K562 (cell line): ENCODE results near the gene TRUB1. TPM values are rescaled to one million over a fixed set of nuclear protein-coding genes. Genes with fewer than 3 reads are reported as not detected.

Source experiments
- ATAC-seq: fragments of 200-7000 bp; cut with Tn5 transposase; 3 replicates; pipeline ENCODE4 v1.9.1; 2020; ENCODE audit warnings: moderate library complexity
- BruUV-seq: library from RNA; stranded (reverse); fragments of 400-500 nt; replicated peaks from 2 replicates; lab custom pipeline; 2021; lab: Mats Ljungman, UMichigan
- CTCF ChIA-PET: fragments of 300-600 bp; formaldehyde crosslinking; extraction: SDS; loops from one replicate; lab custom pipeline; 2021; ENCODE audit warnings: low intra/inter-chr PET ratio; lab: Yijun Ruan, JAX
- POLR2A ChIA-PET: fragments of 300-600, 350-650 bp; sonication (Branson Sonifier 250); formaldehyde crosslinking; extraction: SDS; loops from one replicate; lab custom pipeline; 2021; ENCODE audit warnings: antibody characterized with exemption, inconsistent platforms; lab: Yijun Ruan, JAX
- DNase-seq, 4 experiments: peaks; one replicate each; pipeline versions ENCODE4 v3.0.0 to v3.0.0-alpha.2; 2011 to 2018; ENCODE audit warnings: low spot score in 3 of 4, mixed read lengths in 3 of 4; ENCODE audit errors: extremely low read depth in 1 of 4
- FAIRE-seq: peaks from 2 replicates; lab custom pipeline; 2011; peaks lifted over from hg19 to GRCh38; lab: Jason Lieb, UNC
- H2AFZ ChIP-seq: 2 replicates; pipeline ENCODE4 v1.6.0; 2011; ENCODE audit warnings: low read depth, low read length, control low read depth, inconsistent platforms
- H3K27ac ChIP-seq: fragments of 200-600 bp; 3 replicates; pipeline ENCODE4 v1.8.0; 2011; ENCODE audit warnings: low read depth, mild to moderate bottlenecking, control low read depth, inconsistent platforms, low read length, moderate library complexity, mixed read lengths; ENCODE audit errors: extremely low read depth
- H3K27me3 ChIP-seq, 2 experiments: fragments of 300-600 bp in 1 of 2; 2 replicates in 1 of 2; 3 replicates in 1 of 2; pipeline versions ENCODE4 v1.6.0 to v1.8.0; 2011; ENCODE audit warnings: inconsistent platforms in 2 of 2, low read length in 2 of 2, mild to moderate bottlenecking in 1 of 2, mixed read lengths in 1 of 2, moderate library complexity in 1 of 2; ENCODE audit not compliant: control insufficient read depth in 2 of 2, insufficient read depth in 2 of 2
- H3K36me3 ChIP-seq: fragments of 300-600 bp; 3 replicates; pipeline ENCODE4 v1.8.0; 2011; ENCODE audit warnings: mild to moderate bottlenecking, low read length, inconsistent platforms; ENCODE audit not compliant: control insufficient read depth, insufficient read depth
- H3K4me1 ChIP-seq, 2 experiments: fragments of 200-600 bp in 1 of 2; replicated peaks in 1 of 2; 2 replicates in 1 of 2; 3 replicates in 1 of 2; pipeline versions ENCODE4 v1.5.1 to v1.8.0; 2011; ENCODE audit warnings: inconsistent platforms in 2 of 2, low read length in 2 of 2, mild to moderate bottlenecking in 1 of 2, mixed read lengths in 1 of 2, moderate library complexity in 1 of 2; ENCODE audit not compliant: control insufficient read depth in 2 of 2, insufficient read depth in 2 of 2
- H3K4me2 ChIP-seq: 2 replicates; pipeline ENCODE4 v1.6.1; 2011; ENCODE audit warnings: low read length, control low read depth, inconsistent platforms, mixed read lengths; ENCODE audit not compliant: insufficient read depth
- H3K4me3 ChIP-seq: fragments of 200-600 bp; sonication (generic), shearing (Covaris generic); 2 replicates; pipeline ENCODE4 v1.5.1; 2016; ENCODE audit warnings: control low read depth, inconsistent platforms
- H3K79me2 ChIP-seq: fragments of 200-600 bp; 3 replicates; pipeline ENCODE4 v1.8.0; 2011; ENCODE audit warnings: low read length, inconsistent platforms; ENCODE audit not compliant: control insufficient read depth, insufficient read depth
- H3K9ac ChIP-seq, 2 experiments: 2 replicates each; pipeline versions ENCODE4 v1.6.0 to v1.6.1; 2011; ENCODE audit warnings: low read depth in 2 of 2, low read length in 2 of 2, control low read depth in 1 of 2, inconsistent platforms in 1 of 2, mild to moderate bottlenecking in 1 of 2, mixed read lengths in 1 of 2; ENCODE audit not compliant: insufficient read depth in 1 of 2
- H3K9me1 ChIP-seq: one replicate; pipeline ENCODE4 v1.6.0; 2011; ENCODE audit warnings: inconsistent platforms, mild to moderate bottlenecking, low read length, moderate library complexity; ENCODE audit not compliant: control insufficient read depth, insufficient read depth
- H3K9me3 ChIP-seq: replicated peaks from 2 replicates; pipeline ENCODE4 v1.5.1; 2011; ENCODE audit warnings: low read depth, low read length, inconsistent platforms; ENCODE audit not compliant: control insufficient read depth, insufficient read depth
- H4K20me1 ChIP-seq: replicated peaks from 2 replicates; pipeline ENCODE4 v1.6.1; 2011; ENCODE audit warnings: low read length, inconsistent platforms, mixed read lengths; ENCODE audit not compliant: control insufficient read depth, insufficient read depth
- NFATC3 ChIP-seq: fragments of 450-650 bp; IDR thresholded peaks from 2 replicates; pipeline ENCODE4 v1.6.1; 2017; ENCODE audit warnings: mild to moderate bottlenecking
- PPARD ChIP-seq: fragments of 250-450 bp; sonication (Bioruptor Pico); IDR thresholded peaks from 2 replicates; pipeline ENCODE4 v1.8.0; 2022; ENCODE audit warnings: inconsistent platforms, mild to moderate bottlenecking, moderate library complexity
- TAF7 ChIP-seq: fragments of 450-650 bp; IDR thresholded peaks from 2 replicates; pipeline ENCODE4 v1.6.1; 2016; ENCODE audit warnings: missing genetic modification characterization, missing compliant biosample characterization
- TEAD1 ChIP-seq, 2 experiments: fragments of 450-650 bp in 1 of 2; sonication (generic) in 1 of 2; formaldehyde crosslinking; IDR thresholded peaks; 2 replicates each; pipeline versions ENCODE4 v1.4.0 to v1.8.0; 2020 to 2022; ENCODE audit warnings: mild to moderate bottlenecking in 2 of 2, missing genetic modification reagents in 1 of 2
- ZNF408 ChIP-seq: fragments of 250-450 bp; sonication (Bioruptor Pico); IDR thresholded peaks from 2 replicates; pipeline ENCODE4 v1.4.0; 2020; ENCODE audit warnings: low read depth, mild to moderate bottlenecking, moderate library complexity
- WGBS: fragments of 100-300 bp; shearing (Covaris generic); methylation state at CpG from one replicate; pipeline ENCODE4 v1.1.6; 2016; ENCODE audit warnings: low coverage, mixed read lengths; ENCODE audit not compliant: insufficient coverage; ENCODE audit errors: missing lambda C conversion rate; 5-methylcytosine and 5-hydroxymethylcytosine counted together
- in situ Hi-C: fragments of 300-500 bp; cut with MboI; formaldehyde crosslinking; loops from 4 replicates; pipeline ENCODE4 v1.15.0; 2018; ENCODE audit warnings: inconsistent platforms, mixed read lengths
- intact Hi-C: fragments of 100-400 bp; cut with micrococcal nuclease; formaldehyde crosslinking; loops from 2 replicates; pipeline ENCODE4 v1.14.2; 2022
- polyA plus RNA-seq, 8 experiments: library from polyadenylated mRNA; depleted of rRNA in 4 of 8; stranded (reverse) in 5 of 8; unstranded in 3 of 8; fragments of >200 nt; fragmentation: Nextera tagmentation in 2 of 8; fragmentation: Illumina TruSeq in 1 of 8; extraction: Ambion mirVana in 2 of 8; extraction: Trizol in 1 of 8; gene quantifications; 2 replicates each; pipeline versions ENCODE4 v1.2.1 to v1.2.3, GENCODE V29; 2011 to 2014; ENCODE audit warnings: inconsistent platforms in 1 of 8, missing spikeins in 1 of 8
- total RNA-seq, 7 experiments: library from RNA; depleted of rRNA in 6 of 7; stranded (reverse); fragments of >200 nt in 6 of 7; fragmentation: Illumina TruSeq in 2 of 7; extraction: Trizol in 2 of 7; gene quantifications; 2 replicates each; pipeline versions ENCODE4 v1.2.1 to v1.2.3, GENCODE V29; 2011 to 2021; ENCODE audit warnings: low replicate concordance in 1 of 7
- TF ChIP-seq, protein P1 (sequence below): fragments of 250-450 bp; sonication (Bioruptor Pico); IDR thresholded peaks from 2 replicates; pipeline ENCODE4 v1.4.0; 2020; ENCODE audit warnings: mild to moderate bottlenecking, moderate library complexity
- TF ChIP-seq, protein P2 (sequence below): fragments of 450-650 bp; formaldehyde crosslinking; IDR thresholded peaks from 2 replicates; pipeline ENCODE4 v1.4.0; 2020; ENCODE audit warnings: mild to moderate bottlenecking

TRUB1 gene
- total and polyA plus RNA-seq, 9 of the 15 experiments (the other 6 are each of a cell fraction or from before 2014, with no cell fraction given): 4.6 to 16.5 (median 11.5) TPM

DNA sequence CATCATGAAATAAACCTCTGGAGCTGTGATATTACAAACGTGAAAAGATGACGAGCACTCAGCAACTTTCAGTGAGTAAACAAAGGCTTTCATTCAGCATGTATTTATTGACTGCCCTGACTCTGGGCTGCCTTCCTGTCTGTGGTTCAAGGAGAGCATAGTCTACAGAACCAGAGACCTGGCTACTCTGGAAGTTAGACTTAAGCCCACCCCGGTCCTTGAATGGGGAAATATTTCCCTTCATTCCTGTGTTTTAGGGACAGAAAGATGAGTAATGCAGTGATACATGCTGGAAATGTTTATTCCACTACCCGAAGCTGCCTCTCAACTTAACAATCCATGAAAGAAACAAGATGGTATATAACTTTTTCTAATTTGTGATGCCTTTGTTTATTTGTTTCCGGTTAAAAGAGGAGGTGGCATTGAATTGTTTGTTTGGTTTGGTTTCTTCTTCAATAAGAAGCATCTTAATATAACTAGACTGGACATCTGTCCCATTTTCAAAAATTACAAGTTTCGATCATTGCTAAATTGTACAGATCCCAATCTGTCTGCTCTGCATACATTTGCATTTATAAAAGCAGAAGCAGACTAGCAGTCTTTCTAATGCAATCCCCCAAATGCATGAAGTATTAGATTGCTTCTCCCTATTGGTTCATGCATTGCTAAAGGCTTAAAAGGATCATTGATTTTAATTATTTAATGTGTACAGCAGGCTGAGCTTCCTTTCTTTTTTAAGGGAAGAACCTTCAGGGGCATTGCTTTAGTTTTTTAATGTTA is 57.7 kb downstream of the TRUB1 start:
- no peak overlapping the region for H3K27ac ChIP-seq
- intact Hi-C loops: no loop called here
- in situ Hi-C loops: no loop called here
- H3K9me3 ChIP-seq: no peaks in the 10 kb centered on the region
- no peaks in the 10 kb centered on the region; a peak in 1 of 5 replicates for H3K4me1 ChIP-seq
- H3K36me3 ChIP-seq: no peaks in the 10 kb centered on the region
- ChIA-PET POLR2A (no interaction called here), CTCF (no interaction called here)
- no peak for ATAC-seq
- TF ChIP-seq, protein P1, sequence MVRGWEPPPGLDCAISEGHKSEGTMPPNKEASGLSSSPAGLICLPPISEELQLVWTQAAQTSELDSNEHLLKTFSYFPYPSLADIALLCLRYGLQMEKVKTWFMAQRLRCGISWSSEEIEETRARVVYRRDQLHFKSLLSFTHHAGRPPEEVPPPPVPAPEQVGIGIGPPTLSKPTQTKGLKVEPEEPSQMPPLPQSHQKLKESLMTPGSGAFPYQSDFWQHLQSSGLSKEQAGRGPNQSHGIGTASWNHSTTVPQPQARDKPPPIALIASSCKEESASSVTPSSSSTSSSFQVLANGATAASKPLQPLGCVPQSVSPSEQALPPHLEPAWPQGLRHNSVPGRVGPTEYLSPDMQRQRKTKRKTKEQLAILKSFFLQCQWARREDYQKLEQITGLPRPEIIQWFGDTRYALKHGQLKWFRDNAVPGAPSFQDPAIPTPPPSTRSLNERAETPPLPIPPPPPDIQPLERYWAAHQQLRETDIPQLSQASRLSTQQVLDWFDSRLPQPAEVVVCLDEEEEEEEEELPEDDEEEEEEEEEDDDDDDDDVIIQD: no peak
- TF ChIP-seq TEAD1 (CRISPR knock-in tag; IDR thresholded peaks at IDR 0.05) (no peak), PPARD (CRISPR knock-in tag) (no peak), ZNF408 (no peak), TAF7 (tag) (no peak), NFATC3 (no peak)
- TF ChIP-seq, protein P2, sequence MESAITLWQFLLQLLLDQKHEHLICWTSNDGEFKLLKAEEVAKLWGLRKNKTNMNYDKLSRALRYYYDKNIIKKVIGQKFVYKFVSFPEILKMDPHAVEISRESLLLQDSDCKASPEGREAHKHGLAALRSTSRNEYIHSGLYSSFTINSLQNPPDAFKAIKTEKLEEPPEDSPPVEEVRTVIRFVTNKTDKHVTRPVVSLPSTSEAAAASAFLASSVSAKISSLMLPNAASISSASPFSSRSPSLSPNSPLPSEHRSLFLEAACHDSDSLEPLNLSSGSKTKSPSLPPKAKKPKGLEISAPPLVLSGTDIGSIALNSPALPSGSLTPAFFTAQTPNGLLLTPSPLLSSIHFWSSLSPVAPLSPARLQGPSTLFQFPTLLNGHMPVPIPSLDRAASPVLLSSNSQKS: no peak
- no peaks in the 10 kb centered on the region for H3K27me3 ChIP-seq
- 44% methylated on average over 6 of the region's 6 CpGs for WGBS
- no peak overlapping the region for H3K4me2 ChIP-seq
- no peak for DNase-seq
- BruUV-seq: no TSS peak
- no peak overlapping the region for H3K4me3 ChIP-seq
- no peaks in the 10 kb centered on the region for H3K9me1 ChIP-seq
- FAIRE-seq: no peak
- H3K79me2 ChIP-seq: no peaks in the 10 kb centered on the region
- no peak overlapping the region for H2AFZ ChIP-seq
- no peaks in the 10 kb centered on the region for H4K20me1 ChIP-seq
- no peak overlapping the region for H3K9ac ChIP-seq
